Measurements from ENCODE around the gene KDM6B.

Gene KDM6B

DNA sequence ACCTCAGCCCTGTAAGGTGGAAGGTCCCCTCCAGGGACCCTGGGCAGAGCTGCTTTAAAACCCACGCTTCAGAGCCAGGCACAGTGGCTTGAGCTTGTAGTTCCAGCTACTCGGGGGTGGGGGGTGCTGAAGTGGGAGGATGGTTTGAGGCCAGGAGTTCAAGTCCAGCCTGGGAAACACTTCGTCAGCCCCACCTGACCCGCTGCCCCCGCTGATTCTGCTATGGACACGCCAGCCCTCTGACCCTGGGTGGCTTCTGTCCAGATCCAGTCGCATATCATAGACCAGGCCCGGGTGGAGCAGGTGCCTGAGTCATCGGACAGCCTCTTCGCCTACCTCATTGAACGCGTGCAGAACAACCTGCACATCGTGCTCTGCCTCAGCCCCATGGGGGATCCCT lies 35.2 kb upstream of the KDM6B start:
- no peaks in the 10 kb centered on the region for H3K4me1 ChIP-seq (ENCODE audit: control insufficient read depth, insufficient read depth, low read length)
- no peaks in the 10 kb centered on the region for H3K36me3 ChIP-seq (ENCODE audit: control insufficient read depth in 2 of 2, insufficient read depth in 1 of 2, low read length in 2 of 2)
- H3K9me3 ChIP-seq (ENCODE audit: control insufficient read depth, insufficient read depth, low read depth, low read length) = no peaks in the 10 kb centered on the region
- TF ChIP-seq, protein P1, sequence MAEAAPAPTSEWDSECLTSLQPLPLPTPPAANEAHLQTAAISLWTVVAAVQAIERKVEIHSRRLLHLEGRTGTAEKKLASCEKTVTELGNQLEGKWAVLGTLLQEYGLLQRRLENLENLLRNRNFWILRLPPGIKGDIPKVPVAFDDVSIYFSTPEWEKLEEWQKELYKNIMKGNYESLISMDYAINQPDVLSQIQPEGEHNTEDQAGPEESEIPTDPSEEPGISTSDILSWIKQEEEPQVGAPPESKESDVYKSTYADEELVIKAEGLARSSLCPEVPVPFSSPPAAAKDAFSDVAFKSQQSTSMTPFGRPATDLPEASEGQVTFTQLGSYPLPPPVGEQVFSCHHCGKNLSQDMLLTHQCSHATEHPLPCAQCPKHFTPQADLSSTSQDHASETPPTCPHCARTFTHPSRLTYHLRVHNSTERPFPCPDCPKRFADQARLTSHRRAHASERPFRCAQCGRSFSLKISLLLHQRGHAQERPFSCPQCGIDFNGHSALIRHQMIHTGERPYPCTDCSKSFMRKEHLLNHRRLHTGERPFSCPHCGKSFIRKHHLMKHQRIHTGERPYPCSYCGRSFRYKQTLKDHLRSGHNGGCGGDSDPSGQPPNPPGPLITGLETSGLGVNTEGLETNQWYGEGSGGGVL (tag by site-specific recombination; IDR thresholded peaks at IDR 0.05) = no peak
- TF ChIP-seq, protein P2, sequence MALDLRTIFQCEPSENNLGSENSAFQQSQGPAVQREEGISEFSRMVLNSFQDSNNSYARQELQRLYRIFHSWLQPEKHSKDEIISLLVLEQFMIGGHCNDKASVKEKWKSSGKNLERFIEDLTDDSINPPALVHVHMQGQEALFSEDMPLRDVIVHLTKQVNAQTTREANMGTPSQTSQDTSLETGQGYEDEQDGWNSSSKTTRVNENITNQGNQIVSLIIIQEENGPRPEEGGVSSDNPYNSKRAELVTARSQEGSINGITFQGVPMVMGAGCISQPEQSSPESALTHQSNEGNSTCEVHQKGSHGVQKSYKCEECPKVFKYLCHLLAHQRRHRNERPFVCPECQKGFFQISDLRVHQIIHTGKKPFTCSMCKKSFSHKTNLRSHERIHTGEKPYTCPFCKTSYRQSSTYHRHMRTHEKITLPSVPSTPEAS (tag by site-specific recombination; IDR thresholded peaks at IDR 0.05) = no peak
- TF ChIP-seq ZNF174 (tag by site-specific recombination; IDR thresholded peaks at IDR 0.05) = no peak
- TF ChIP-seq, protein P3, sequence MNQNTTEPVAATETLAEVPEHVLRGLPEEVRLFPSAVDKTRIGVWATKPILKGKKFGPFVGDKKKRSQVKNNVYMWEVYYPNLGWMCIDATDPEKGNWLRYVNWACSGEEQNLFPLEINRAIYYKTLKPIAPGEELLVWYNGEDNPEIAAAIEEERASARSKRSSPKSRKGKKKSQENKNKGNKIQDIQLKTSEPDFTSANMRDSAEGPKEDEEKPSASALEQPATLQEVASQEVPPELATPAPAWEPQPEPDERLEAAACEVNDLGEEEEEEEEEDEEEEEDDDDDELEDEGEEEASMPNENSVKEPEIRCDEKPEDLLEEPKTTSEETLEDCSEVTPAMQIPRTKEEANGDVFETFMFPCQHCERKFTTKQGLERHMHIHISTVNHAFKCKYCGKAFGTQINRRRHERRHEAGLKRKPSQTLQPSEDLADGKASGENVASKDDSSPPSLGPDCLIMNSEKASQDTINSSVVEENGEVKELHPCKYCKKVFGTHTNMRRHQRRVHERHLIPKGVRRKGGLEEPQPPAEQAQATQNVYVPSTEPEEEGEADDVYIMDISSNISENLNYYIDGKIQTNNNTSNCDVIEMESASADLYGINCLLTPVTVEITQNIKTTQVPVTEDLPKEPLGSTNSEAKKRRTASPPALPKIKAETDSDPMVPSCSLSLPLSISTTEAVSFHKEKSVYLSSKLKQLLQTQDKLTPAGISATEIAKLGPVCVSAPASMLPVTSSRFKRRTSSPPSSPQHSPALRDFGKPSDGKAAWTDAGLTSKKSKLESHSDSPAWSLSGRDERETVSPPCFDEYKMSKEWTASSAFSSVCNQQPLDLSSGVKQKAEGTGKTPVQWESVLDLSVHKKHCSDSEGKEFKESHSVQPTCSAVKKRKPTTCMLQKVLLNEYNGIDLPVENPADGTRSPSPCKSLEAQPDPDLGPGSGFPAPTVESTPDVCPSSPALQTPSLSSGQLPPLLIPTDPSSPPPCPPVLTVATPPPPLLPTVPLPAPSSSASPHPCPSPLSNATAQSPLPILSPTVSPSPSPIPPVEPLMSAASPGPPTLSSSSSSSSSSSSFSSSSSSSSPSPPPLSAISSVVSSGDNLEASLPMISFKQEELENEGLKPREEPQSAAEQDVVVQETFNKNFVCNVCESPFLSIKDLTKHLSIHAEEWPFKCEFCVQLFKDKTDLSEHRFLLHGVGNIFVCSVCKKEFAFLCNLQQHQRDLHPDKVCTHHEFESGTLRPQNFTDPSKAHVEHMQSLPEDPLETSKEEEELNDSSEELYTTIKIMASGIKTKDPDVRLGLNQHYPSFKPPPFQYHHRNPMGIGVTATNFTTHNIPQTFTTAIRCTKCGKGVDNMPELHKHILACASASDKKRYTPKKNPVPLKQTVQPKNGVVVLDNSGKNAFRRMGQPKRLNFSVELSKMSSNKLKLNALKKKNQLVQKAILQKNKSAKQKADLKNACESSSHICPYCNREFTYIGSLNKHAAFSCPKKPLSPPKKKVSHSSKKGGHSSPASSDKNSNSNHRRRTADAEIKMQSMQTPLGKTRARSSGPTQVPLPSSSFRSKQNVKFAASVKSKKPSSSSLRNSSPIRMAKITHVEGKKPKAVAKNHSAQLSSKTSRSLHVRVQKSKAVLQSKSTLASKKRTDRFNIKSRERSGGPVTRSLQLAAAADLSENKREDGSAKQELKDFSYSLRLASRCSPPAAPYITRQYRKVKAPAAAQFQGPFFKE (tag by site-specific recombination; IDR thresholded peaks at IDR 0.05; ENCODE audit: borderline replicate concordance) = no peak
- no peak for TF ChIP-seq ZSCAN23 (tag by site-specific recombination; IDR thresholded peaks at IDR 0.05)
- TF ChIP-seq ZNF2 (tag by site-specific recombination; IDR thresholded peaks at IDR 0.05) = no peak
- no peak for TF ChIP-seq RBAK (tag by site-specific recombination; IDR thresholded peaks at IDR 0.05)
- TF ChIP-seq, protein P4, sequence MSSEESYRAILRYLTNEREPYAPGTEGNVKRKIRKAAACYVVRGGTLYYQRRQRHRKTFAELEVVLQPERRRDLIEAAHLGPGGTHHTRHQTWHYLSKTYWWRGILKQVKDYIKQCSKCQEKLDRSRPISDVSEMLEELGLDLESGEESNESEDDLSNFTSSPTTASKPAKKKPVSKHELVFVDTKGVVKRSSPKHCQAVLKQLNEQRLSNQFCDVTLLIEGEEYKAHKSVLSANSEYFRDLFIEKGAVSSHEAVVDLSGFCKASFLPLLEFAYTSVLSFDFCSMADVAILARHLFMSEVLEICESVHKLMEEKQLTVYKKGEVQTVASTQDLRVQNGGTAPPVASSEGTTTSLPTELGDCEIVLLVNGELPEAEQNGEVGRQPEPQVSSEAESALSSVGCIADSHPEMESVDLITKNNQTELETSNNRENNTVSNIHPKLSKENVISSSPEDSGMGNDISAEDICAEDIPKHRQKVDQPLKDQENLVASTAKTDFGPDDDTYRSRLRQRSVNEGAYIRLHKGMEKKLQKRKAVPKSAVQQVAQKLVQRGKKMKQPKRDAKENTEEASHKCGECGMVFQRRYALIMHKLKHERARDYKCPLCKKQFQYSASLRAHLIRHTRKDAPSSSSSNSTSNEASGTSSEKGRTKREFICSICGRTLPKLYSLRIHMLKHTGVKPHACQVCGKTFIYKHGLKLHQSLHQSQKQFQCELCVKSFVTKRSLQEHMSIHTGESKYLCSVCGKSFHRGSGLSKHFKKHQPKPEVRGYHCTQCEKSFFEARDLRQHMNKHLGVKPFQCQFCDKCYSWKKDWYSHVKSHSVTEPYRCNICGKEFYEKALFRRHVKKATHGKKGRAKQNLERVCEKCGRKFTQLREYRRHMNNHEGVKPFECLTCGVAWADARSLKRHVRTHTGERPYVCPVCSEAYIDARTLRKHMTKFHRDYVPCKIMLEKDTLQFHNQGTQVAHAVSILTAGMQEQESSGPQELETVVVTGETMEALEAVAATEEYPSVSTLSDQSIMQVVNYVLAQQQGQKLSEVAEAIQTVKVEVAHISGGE (tag by site-specific recombination; conservative IDR thresholded peaks at IDR 0.05; ENCODE audit: low read depth) = no peak
- TF ChIP-seq, protein P5, sequence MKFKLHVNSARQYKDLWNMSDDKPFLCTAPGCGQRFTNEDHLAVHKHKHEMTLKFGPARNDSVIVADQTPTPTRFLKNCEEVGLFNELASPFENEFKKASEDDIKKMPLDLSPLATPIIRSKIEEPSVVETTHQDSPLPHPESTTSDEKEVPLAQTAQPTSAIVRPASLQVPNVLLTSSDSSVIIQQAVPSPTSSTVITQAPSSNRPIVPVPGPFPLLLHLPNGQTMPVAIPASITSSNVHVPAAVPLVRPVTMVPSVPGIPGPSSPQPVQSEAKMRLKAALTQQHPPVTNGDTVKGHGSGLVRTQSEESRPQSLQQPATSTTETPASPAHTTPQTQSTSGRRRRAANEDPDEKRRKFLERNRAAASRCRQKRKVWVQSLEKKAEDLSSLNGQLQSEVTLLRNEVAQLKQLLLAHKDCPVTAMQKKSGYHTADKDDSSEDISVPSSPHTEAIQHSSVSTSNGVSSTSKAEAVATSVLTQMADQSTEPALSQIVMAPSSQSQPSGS (tag by site-specific recombination; IDR thresholded peaks at IDR 0.05; ENCODE audit: low read depth) = no peak
- TF ChIP-seq ZIC2 (tag by site-specific recombination; IDR thresholded peaks at IDR 0.05) = no peak
- TF ChIP-seq ZNF302 (tag by site-specific recombination; IDR thresholded peaks at IDR 0.05; ENCODE audit: low read depth) = no peak
- TF ChIP-seq ZEB2 (tag by site-specific recombination; IDR thresholded peaks at IDR 0.05) = no peak
- TF ChIP-seq YY1 (tag by site-specific recombination; IDR thresholded peaks at IDR 0.05) = no peak
- no peak overlapping the region for H3K4me3 ChIP-seq (ENCODE audit: low read depth, low read length)
- POLR2A ChIA-PET = interaction anchor here (0.6 kb wide), 1 partner anchor 328 kb away, joined by 3 read pairs; no protein-coding TSS in a partner anchor
- H3K27ac ChIP-seq (ENCODE audit: extremely low read depth, low read depth, low read length) = no peak overlapping the region
- CTCF ChIA-PET = interaction anchor here (0.6 to 2.2 kb wide), 4 partner anchors 14 to 56 kb away, joined by 3 to 10 read pairs (median 3); no protein-coding TSS in a partner anchor
